ENCODE results near the gene JAM3.

GRCh38 chr11:134032501-134033091 lies 36.3 kb upstream of the JAM3 start:
- no peak for TF ChIP-seq CTCF (IDR thresholded peaks at IDR 0.05)
- TF ChIP-seq CHD2 (IDR thresholded peaks at IDR 0.05; ENCODE audit: low read length, partially characterized antibody) = no peak
- TF ChIP-seq, protein P1, sequence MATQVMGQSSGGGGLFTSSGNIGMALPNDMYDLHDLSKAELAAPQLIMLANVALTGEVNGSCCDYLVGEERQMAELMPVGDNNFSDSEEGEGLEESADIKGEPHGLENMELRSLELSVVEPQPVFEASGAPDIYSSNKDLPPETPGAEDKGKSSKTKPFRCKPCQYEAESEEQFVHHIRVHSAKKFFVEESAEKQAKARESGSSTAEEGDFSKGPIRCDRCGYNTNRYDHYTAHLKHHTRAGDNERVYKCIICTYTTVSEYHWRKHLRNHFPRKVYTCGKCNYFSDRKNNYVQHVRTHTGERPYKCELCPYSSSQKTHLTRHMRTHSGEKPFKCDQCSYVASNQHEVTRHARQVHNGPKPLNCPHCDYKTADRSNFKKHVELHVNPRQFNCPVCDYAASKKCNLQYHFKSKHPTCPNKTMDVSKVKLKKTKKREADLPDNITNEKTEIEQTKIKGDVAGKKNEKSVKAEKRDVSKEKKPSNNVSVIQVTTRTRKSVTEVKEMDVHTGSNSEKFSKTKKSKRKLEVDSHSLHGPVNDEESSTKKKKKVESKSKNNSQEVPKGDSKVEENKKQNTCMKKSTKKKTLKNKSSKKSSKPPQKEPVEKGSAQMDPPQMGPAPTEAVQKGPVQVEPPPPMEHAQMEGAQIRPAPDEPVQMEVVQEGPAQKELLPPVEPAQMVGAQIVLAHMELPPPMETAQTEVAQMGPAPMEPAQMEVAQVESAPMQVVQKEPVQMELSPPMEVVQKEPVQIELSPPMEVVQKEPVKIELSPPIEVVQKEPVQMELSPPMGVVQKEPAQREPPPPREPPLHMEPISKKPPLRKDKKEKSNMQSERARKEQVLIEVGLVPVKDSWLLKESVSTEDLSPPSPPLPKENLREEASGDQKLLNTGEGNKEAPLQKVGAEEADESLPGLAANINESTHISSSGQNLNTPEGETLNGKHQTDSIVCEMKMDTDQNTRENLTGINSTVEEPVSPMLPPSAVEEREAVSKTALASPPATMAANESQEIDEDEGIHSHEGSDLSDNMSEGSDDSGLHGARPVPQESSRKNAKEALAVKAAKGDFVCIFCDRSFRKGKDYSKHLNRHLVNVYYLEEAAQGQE (IDR thresholded peaks at IDR 0.05; ENCODE audit: low read depth, low read length) = no peak
